ENCODE results near the gene NTRK2.

DNA sequence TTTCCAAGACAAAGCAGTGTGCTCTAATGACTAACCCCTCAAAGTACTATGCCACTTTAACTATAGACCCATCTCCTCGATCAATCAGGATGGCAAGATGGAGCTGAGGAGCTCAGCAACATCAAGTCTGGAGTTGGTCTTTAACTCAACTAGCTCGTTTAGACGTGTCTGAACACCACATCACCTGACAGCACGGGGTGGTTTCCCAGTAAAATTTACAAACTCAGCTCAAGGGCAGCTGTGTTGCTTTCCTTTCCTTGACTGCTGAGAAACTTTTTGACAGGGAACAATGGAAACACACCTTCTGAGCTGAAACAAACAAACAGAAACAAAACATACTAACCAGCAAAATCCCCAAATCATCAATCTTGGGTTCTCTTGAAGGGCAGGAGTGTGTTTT lies 202.5 kb downstream of the NTRK2 start:
- TF ChIP-seq RCOR1 (conservative IDR thresholded peaks at IDR 0.05; ENCODE audit: low read depth, low read length) (no peak), CTCF (IDR thresholded peaks at IDR 0.05 in 2 of 3, conservative IDR thresholded peaks at IDR 0.05 in 1 of 3; ENCODE audit: control insufficient read depth in 2 of 3, extremely low read depth in 1 of 3, insufficient read depth in 1 of 3, low read depth in 3 of 3, low read length in 3 of 3) (no peak), JUND (IDR thresholded peaks at IDR 0.05; ENCODE audit: low read depth, low read length) (no peak), SUZ12 (IDR thresholded peaks at IDR 0.05; ENCODE audit: unreplicated experiment) (no peak), MTA3 (IDR thresholded peaks at IDR 0.05; ENCODE audit: borderline replicate concordance, low read length) (no peak)
